Measurements from ENCODE around the gene CTF1. TPM values are rescaled to one million over a fixed set of nuclear protein-coding genes. Genes with fewer than 3 reads are reported as not detected.

The CTF1 gene
- total RNA-seq, 2 donors from 2014 or later, result 3.1 to 3.3 TPM

DNA sequence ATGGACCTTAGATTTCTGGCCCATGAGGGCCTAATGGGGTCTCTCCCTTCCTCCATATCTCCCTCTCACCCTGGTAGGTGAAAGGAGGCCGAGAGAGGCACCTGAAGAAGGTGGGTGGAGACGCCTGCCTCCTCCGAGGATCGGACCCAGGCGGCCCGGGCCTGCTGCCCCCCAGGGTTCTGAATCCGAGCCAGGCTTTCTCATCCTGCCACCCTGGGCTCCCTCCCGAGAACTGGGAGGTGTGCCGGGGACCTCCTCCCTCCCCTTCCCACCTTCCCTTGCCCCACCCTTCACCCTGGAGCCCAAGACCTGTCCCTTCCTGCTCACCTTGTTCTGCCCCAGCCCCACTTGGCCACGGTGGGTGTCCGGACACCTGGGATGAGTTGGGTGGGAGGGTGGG is 32.0 kb downstream of the CTF1 start:
- Histone ChIP-seq H3K4me3 (ENCODE audit: low read length) (no peak overlapping the region), H3K4me1 (ENCODE audit: control insufficient read depth, insufficient read depth, low read length) (no peaks in the 10 kb centered on the region), H3K36me3 (ENCODE audit: control insufficient read depth, insufficient read depth, low read length) (peaks cover 40% of the 10 kb centered on the region), H3K9me3 (ENCODE audit: control insufficient read depth, low read length) (no peaks in the 10 kb centered on the region), H3K9ac (ENCODE audit: extremely low read depth, low read length, poor library complexity, severe bottlenecking) (no peak overlapping the region), H3K27ac (ENCODE audit: low read depth, low read length) (no peak overlapping the region), H3K27me3 (ENCODE audit: control insufficient read depth, insufficient read depth, low read length, poor library complexity, severe bottlenecking) (no peaks in the 10 kb centered on the region)
- WGBS, 2 experiments (ENCODE audit: insufficient coverage in 1 of 2, insufficient read length in 1 of 2), result 83% methylated on average over 9 of the region's 11 CpGs; no CpG with 5 or more reads in 1 of the 2 experiments
- no peak overlapping the region for H3K4me3 Mint-ChIP-seq
- peaks cover 33% of the 10 kb centered on the region for H3K36me3 Mint-ChIP-seq (ENCODE audit: low read depth)
- no peak for DNase-seq
- H3K9me3 Mint-ChIP-seq, result no peaks in the 10 kb centered on the region
- H3K27ac Mint-ChIP-seq, result no peak overlapping the region
- no peaks in the 10 kb centered on the region for H3K27me3 Mint-ChIP-seq (ENCODE audit: insufficient read depth)
- TF ChIP-seq, protein P1, sequence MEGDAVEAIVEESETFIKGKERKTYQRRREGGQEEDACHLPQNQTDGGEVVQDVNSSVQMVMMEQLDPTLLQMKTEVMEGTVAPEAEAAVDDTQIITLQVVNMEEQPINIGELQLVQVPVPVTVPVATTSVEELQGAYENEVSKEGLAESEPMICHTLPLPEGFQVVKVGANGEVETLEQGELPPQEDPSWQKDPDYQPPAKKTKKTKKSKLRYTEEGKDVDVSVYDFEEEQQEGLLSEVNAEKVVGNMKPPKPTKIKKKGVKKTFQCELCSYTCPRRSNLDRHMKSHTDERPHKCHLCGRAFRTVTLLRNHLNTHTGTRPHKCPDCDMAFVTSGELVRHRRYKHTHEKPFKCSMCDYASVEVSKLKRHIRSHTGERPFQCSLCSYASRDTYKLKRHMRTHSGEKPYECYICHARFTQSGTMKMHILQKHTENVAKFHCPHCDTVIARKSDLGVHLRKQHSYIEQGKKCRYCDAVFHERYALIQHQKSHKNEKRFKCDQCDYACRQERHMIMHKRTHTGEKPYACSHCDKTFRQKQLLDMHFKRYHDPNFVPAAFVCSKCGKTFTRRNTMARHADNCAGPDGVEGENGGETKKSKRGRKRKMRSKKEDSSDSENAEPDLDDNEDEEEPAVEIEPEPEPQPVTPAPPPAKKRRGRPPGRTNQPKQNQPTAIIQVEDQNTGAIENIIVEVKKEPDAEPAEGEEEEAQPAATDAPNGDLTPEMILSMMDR (conservative IDR thresholded peaks at IDR 0.05), result no peak
- H3K4me1 Mint-ChIP-seq, result peaks cover 15% of the 10 kb centered on the region

DNA sequence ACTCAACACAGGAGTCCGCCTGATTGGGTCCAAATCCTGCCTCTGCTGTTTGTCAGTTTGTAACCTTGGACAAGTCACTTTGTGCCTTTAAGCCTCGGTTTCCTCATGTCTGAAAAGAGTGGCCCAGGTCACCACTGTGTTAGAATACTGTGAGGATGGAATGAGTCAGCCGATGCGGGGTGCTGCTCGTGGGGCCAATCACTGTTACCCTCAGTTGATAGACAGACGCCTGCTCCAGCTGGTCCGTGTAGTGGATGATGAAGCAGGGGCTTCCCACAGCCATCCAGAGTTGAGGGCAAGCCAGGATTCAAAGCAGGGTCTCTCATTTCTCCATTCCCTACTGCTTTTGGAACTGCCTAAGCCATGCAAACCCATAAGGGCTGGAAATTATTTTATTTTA is 32.8 kb downstream of the CTF1 start:
- H3K9ac ChIP-seq (ENCODE audit: extremely low read depth, low read length, poor library complexity, severe bottlenecking), result no peak overlapping the region
- DNase-seq, result no peak
- no peaks in the 10 kb centered on the region for H3K27me3 Mint-ChIP-seq (ENCODE audit: insufficient read depth)
- TF ChIP-seq, protein P1 (conservative IDR thresholded peaks at IDR 0.05), result no peak
- H3K4me3 ChIP-seq (ENCODE audit: low read length), result no peak overlapping the region
- H3K36me3 ChIP-seq (ENCODE audit: control insufficient read depth, insufficient read depth, low read length), result peaks cover 45% of the 10 kb centered on the region
- no peaks in the 10 kb centered on the region for H3K9me3 Mint-ChIP-seq
- H3K27me3 ChIP-seq (ENCODE audit: control insufficient read depth, insufficient read depth, low read length, poor library complexity, severe bottlenecking), result no peaks in the 10 kb centered on the region
- H3K27ac Mint-ChIP-seq, result no peak overlapping the region
- no peak overlapping the region for H3K4me3 Mint-ChIP-seq
- no peaks in the 10 kb centered on the region for H3K4me1 ChIP-seq (ENCODE audit: control insufficient read depth, insufficient read depth, low read length)
- peaks cover 15% of the 10 kb centered on the region for H3K4me1 Mint-ChIP-seq
- no peaks in the 10 kb centered on the region for H3K9me3 ChIP-seq (ENCODE audit: control insufficient read depth, low read length)
- WGBS, 2 experiments (ENCODE audit: insufficient coverage in 1 of 2, insufficient read length in 1 of 2), result 87 to 95% methylated on average over 6 to 7 of the region's 7 CpGs
- no peak overlapping the region for H3K27ac ChIP-seq (ENCODE audit: low read depth, low read length)
- H3K36me3 Mint-ChIP-seq (ENCODE audit: low read depth), result peaks cover 33% of the 10 kb centered on the region

DNA sequence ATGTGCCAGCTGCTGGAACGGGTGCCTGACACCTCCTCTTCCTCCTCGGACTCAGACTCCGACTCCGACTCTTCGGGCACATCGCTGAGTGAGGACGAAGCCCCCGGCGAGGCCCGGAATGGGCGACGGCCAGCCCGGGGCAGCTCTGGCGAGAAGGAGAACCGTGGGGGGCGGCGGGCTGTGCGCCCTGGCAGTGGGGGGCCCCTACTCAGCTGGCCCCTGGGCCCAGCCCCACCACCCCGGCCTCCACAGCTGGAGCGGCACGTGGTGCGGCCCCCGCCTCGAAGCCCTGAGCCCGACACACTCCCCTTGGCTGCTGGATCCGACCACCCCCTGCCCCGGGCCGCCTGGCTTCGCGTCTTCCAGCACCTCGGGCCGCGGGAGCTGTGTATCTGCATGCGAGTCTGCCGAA is 33.8 kb downstream of the CTF1 start:
- H3K4me1 Mint-ChIP-seq, result peaks cover 9% of the 10 kb centered on the region
- H3K9ac ChIP-seq (ENCODE audit: extremely low read depth, low read length, poor library complexity, severe bottlenecking), result no peak overlapping the region
- DNase-seq, result peak; percentile 34

More for the DNA sequence above, 33.8 kb downstream of the CTF1 start:
- Histone ChIP-seq H3K4me1 (ENCODE audit: control insufficient read depth, insufficient read depth, low read length) (no peaks in the 10 kb centered on the region), H3K36me3 (ENCODE audit: control insufficient read depth, insufficient read depth, low read length) (peaks cover 53% of the 10 kb centered on the region), H3K4me3 (ENCODE audit: low read length) (no peak overlapping the region), H3K27me3 (ENCODE audit: control insufficient read depth, insufficient read depth, low read length, poor library complexity, severe bottlenecking) (no peaks in the 10 kb centered on the region), H3K9me3 (ENCODE audit: control insufficient read depth, low read length) (no peaks in the 10 kb centered on the region), H3K27ac (ENCODE audit: low read depth, low read length) (no peak overlapping the region)
- H3K9me3 Mint-ChIP-seq, result no peaks in the 10 kb centered on the region
- no peak overlapping the region for H3K4me3 Mint-ChIP-seq
- H3K27me3 Mint-ChIP-seq (ENCODE audit: insufficient read depth), result no peaks in the 10 kb centered on the region
- WGBS, 2 experiments (ENCODE audit: insufficient coverage in 1 of 2, insufficient read length in 1 of 2), result 98 to 99% methylated on average over 16 to 35 of the region's 35 CpGs
- peaks cover 40% of the 10 kb centered on the region for H3K36me3 Mint-ChIP-seq (ENCODE audit: low read depth)
- TF ChIP-seq, protein P1 (conservative IDR thresholded peaks at IDR 0.05), result no peak
- H3K27ac Mint-ChIP-seq, result no peak overlapping the region
